K562 (cell line): ENCODE results near the gene SPATA45. TPM values are rescaled to one million over a fixed set of nuclear protein-coding genes. Genes with fewer than 3 reads are reported as not detected.

Experiments used
- CTBP1 ChIP-seq: fragments of 450-650 bp; IDR thresholded peaks from 2 replicates; pipeline ENCODE4 v1.6.1; 2016; ENCODE audit warnings: borderline replicate concordance
- CTCFL ChIP-seq: IDR thresholded peaks from 2 replicates; pipeline ENCODE4 v1.6.1; 2011; ENCODE audit warnings: borderline replicate concordance, low read depth, mild to moderate bottlenecking, moderate library complexity, low read length; ENCODE audit not compliant: insufficient read depth, poor library complexity, severe bottlenecking
- KLF6 ChIP-seq: fragments of 250-450 bp; sonication (Bioruptor Pico); IDR thresholded peaks from 2 replicates; pipeline ENCODE4 v1.4.0; 2020; ENCODE audit warnings: mild to moderate bottlenecking, moderate library complexity, borderline replicate concordance
- MTA3 ChIP-seq: fragments of 450-650 bp; formaldehyde crosslinking; IDR thresholded peaks from 2 replicates; pipeline ENCODE4 v1.6.1; 2017; ENCODE audit warnings: mild to moderate bottlenecking, borderline replicate concordance
- RB1 ChIP-seq: fragments of 450-650 bp; IDR thresholded peaks from 2 replicates; pipeline ENCODE4 v1.6.1; 2017; ENCODE audit warnings: low read depth, mild to moderate bottlenecking
- RBFOX2 ChIP-seq: fragments of 200-400 bp; formaldehyde crosslinking; IDR thresholded peaks from 2 replicates; pipeline ENCODE4 v1.6.1; 2017; ENCODE audit warnings: low read depth, mild to moderate bottlenecking, low read length, moderate library complexity
- TAL1 ChIP-seq: fragments of 450-650 bp; IDR thresholded peaks from 2 replicates; pipeline ENCODE4 v1.6.1; 2016; ENCODE audit warnings: mild to moderate bottlenecking
- UBTF ChIP-seq, 2 experiments: IDR thresholded peaks; 2 replicates each; pipeline ENCODE4 v1.6.1; 2012; ENCODE audit warnings: improper control_type of control experiment in 2 of 2, low read depth in 2 of 2, low read length in 2 of 2, borderline replicate concordance in 1 of 2
- ZNF224 ChIP-seq: sonication (generic); formaldehyde crosslinking; IDR thresholded peaks from 2 replicates; pipeline ENCODE4 v1.8.0; 2022; ENCODE audit warnings: mild to moderate bottlenecking, missing genetic modification reagents
- ZNF518B ChIP-seq: fragments of 250-450 bp; sonication (Bioruptor Pico); IDR thresholded peaks from 2 replicates; pipeline ENCODE4 v1.5.0; 2021; ENCODE audit warnings: mild to moderate bottlenecking, moderate library complexity
- polyA plus RNA-seq, 8 experiments: library from polyadenylated mRNA; depleted of rRNA in 4 of 8; stranded (reverse) in 5 of 8; unstranded in 3 of 8; fragments of >200 nt; fragmentation: Nextera tagmentation in 2 of 8; fragmentation: Illumina TruSeq in 1 of 8; extraction: Ambion mirVana in 2 of 8; extraction: Trizol in 1 of 8; gene quantifications; 2 replicates each; pipeline versions ENCODE4 v1.2.1 to v1.2.3, GENCODE V29; 2011 to 2014; ENCODE audit warnings: inconsistent platforms in 1 of 8, missing spikeins in 1 of 8
- total RNA-seq, 7 experiments: library from RNA; depleted of rRNA in 6 of 7; stranded (reverse); fragments of >200 nt in 6 of 7; fragmentation: Illumina TruSeq in 2 of 7; extraction: Trizol in 2 of 7; gene quantifications; 2 replicates each; pipeline versions ENCODE4 v1.2.1 to v1.2.3, GENCODE V29; 2011 to 2021; ENCODE audit warnings: low replicate concordance in 1 of 7
- TF ChIP-seq, protein P1 (sequence below): fragments of 150-350 bp; conservative IDR thresholded peaks from 2 replicates; pipeline ENCODE4 v1.6.1; 2014; ENCODE audit warnings: low read length
- TF ChIP-seq, protein P2 (sequence below): fragments of 250-450 bp; sonication (Bioruptor Pico); IDR thresholded peaks from 2 replicates; pipeline ENCODE4 v1.4.0; 2020; ENCODE audit warnings: mild to moderate bottlenecking, moderate library complexity

Gene SPATA45
- total and polyA plus RNA-seq, 9 of the 15 experiments (the other 6 are each of a cell fraction or from before 2014, with no cell fraction given), result 0.18 TPM; not detected in 8

DNA sequence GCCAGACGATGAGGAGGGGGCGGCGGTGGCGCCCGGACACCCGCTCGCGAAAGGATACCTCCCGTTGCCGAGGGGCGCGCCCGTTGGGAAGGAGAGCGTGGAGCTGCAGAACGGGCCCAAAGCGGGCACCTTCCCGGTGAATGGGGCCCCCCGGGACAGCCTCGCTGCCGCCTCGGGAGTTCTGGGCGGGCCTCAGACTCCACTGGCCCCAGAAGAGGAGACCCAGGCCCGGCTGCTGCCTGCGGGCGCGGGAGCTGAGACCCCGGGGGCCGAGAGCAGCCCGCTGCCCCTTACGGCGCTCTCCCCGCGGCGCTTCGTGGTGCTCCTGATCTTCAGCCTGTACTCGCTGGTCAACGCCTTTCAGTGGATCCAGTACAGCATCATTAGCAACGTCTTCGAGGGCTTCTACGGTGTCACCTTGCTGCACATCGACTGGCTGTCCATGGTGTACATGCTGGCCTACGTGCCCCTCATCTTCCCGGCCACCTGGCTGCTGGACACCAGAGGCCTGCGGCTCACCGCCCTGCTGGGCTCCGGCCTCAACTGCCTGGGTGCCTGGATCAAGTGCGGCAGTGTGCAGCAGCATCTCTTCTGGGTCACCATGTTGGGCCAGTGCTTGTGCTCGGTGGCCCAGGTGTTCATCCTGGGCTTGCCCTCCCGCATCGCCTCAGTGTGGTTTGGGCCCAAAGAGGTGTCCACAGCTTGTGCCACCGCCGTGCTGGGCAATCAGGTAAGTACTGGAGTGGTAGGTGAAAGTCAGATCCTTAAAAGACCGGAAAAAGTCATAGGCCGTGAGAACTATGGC lies 11.2 kb upstream of the SPATA45 start (continued):
- TF ChIP-seq ZNF518B (CRISPR knock-in tag) (no peak), CTCFL (no peak), CTBP1 (peak; percentile 78), MTA3 (peak; percentile 30; the same call in 1 of the 2 replicates), RBFOX2 (peak; percentile 81), RB1 (peak; percentile 7; the same call in 1 of the 2 replicates), UBTF (IDR thresholded peaks at IDR 0.05; ENCODE audit: borderline replicate concordance in 1 of 2, low read depth in 2 of 2, low read length in 2 of 2) (0 out of 4 replicates have a peak, but pooled peaks of 1 of the 2 experiments have one; percentile 58), TAL1 (no peak), ZNF224 (CRISPR knock-in tag) (no peak), KLF6 (CRISPR knock-in tag) (no peak)
- TF ChIP-seq, protein P1, sequence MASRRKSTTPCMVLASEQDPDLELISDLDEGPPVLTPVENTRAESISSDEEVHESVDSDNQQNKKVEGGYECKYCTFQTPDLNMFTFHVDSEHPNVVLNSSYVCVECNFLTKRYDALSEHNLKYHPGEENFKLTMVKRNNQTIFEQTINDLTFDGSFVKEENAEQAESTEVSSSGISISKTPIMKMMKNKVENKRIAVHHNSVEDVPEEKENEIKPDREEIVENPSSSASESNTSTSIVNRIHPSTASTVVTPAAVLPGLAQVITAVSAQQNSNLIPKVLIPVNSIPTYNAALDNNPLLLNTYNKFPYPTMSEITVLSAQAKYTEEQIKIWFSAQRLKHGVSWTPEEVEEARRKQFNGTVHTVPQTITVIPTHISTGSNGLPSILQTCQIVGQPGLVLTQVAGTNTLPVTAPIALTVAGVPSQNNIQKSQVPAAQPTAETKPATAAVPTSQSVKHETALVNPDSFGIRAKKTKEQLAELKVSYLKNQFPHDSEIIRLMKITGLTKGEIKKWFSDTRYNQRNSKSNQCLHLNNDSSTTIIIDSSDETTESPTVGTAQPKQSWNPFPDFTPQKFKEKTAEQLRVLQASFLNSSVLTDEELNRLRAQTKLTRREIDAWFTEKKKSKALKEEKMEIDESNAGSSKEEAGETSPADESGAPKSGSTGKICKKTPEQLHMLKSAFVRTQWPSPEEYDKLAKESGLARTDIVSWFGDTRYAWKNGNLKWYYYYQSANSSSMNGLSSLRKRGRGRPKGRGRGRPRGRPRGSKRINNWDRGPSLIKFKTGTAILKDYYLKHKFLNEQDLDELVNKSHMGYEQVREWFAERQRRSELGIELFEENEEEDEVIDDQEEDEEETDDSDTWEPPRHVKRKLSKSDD, result no peak
- TF ChIP-seq, protein P2, sequence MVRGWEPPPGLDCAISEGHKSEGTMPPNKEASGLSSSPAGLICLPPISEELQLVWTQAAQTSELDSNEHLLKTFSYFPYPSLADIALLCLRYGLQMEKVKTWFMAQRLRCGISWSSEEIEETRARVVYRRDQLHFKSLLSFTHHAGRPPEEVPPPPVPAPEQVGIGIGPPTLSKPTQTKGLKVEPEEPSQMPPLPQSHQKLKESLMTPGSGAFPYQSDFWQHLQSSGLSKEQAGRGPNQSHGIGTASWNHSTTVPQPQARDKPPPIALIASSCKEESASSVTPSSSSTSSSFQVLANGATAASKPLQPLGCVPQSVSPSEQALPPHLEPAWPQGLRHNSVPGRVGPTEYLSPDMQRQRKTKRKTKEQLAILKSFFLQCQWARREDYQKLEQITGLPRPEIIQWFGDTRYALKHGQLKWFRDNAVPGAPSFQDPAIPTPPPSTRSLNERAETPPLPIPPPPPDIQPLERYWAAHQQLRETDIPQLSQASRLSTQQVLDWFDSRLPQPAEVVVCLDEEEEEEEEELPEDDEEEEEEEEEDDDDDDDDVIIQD, result 0 out of 2 replicates have a peak, but pooled peaks have one; percentile 33
